Endothelial cell of umbilical vein (primary cell): Measurements from ENCODE around the gene PLCH1. TPM values are rescaled to one million over a fixed set of nuclear protein-coding genes. Genes with fewer than 3 reads are reported as not detected.

ENCODE experiments used
- BruUV-seq: library from RNA; stranded (reverse); fragments of 400-500 nt; replicated peaks from 2 replicates; lab custom pipeline; 2021; lab: Mats Ljungman, UMichigan
- CTCF ChIA-PET: fragments of 300-600, 350-600 bp; sonication (Branson Sonifier 250); formaldehyde crosslinking; loops from one replicate; lab custom pipeline; 2021; ENCODE audit warnings: antibody characterized with exemption, inconsistent platforms; lab: Charles Lee
- POLR2A ChIA-PET: fragments of 300-600, 350-600 bp; sonication (Branson Sonifier 250); formaldehyde crosslinking; loops from one replicate; lab custom pipeline; 2021; ENCODE audit warnings: antibody characterized with exemption, inconsistent platforms; lab: Charles Lee
- DNase-seq: peaks from one replicate; pipeline ENCODE4 v3.0.0-alpha.2; 2011; ENCODE audit warnings: low read depth, low spot score
- FAIRE-seq: peaks from 2 replicates; lab custom pipeline; 2011; peaks lifted over from hg19 to GRCh38; lab: Jason Lieb, UNC
- H2AFZ ChIP-seq: 2 replicates; pipeline ENCODE4 v1.6.0; 2012; ENCODE audit warnings: low read depth, low read length, control low read depth, inconsistent platforms
- H3K27ac ChIP-seq: 2 replicates; pipeline ENCODE4 v1.5.1; 2011; ENCODE audit warnings: low read depth, mild to moderate bottlenecking, control low read depth, low read length, moderate library complexity; ENCODE audit not compliant: insufficient read depth
- H3K27me3 ChIP-seq, 2 experiments: 2 replicates each; pipeline versions ENCODE4 v1.6.0 to v1.6.1; 2011; ENCODE audit warnings: low read length in 2 of 2, mixed read lengths in 1 of 2; ENCODE audit not compliant: control insufficient read depth in 2 of 2, insufficient read depth in 2 of 2
- H3K36me3 ChIP-seq, 2 experiments: 2 replicates in 1 of 2; 3 replicates in 1 of 2; pipeline ENCODE4 v1.5.1; 2011; ENCODE audit warnings: low read length in 2 of 2, mild to moderate bottlenecking in 1 of 2, moderate library complexity in 1 of 2; ENCODE audit not compliant: control insufficient read depth in 2 of 2, insufficient read depth in 2 of 2; ENCODE audit errors: extremely low read depth in 1 of 2
- H3K4me1 ChIP-seq: 3 replicates; pipeline ENCODE4 v1.5.1; 2011; ENCODE audit warnings: mild to moderate bottlenecking, low read length; ENCODE audit not compliant: control insufficient read depth, insufficient read depth; ENCODE audit errors: extremely low read depth
- H3K4me2 ChIP-seq: 2 replicates; pipeline ENCODE4 v1.6.1; 2011; ENCODE audit warnings: low read length, control low read depth, mixed read lengths; ENCODE audit not compliant: insufficient read depth
- H3K4me3 ChIP-seq, 3 experiments: fragments of 200-600 bp in 1 of 3; sonication (generic), shearing (Covaris generic) in 1 of 3; replicated peaks in 1 of 3; 2 replicates each; pipeline ENCODE4 v1.5.1; 2011 to 2016; ENCODE audit warnings: control low read depth in 3 of 3, low read length in 3 of 3, mild to moderate bottlenecking in 2 of 3, inconsistent platforms in 1 of 3, low read depth in 1 of 3, moderate library complexity in 1 of 3; ENCODE audit not compliant: insufficient read depth in 1 of 3
- H3K79me2 ChIP-seq: 2 replicates; pipeline ENCODE4 v1.6.0; 2012; ENCODE audit warnings: low read length, inconsistent platforms; ENCODE audit not compliant: control insufficient read depth, insufficient read depth
- H3K9ac ChIP-seq: replicated peaks from 2 replicates; pipeline ENCODE3; 2011; ENCODE audit warnings: low read length, control low read depth; ENCODE audit not compliant: insufficient read depth; ENCODE audit errors: extremely low read depth
- H3K9me1 ChIP-seq: replicated peaks from 3 replicates; pipeline ENCODE4 v1.6.0; 2011; ENCODE audit warnings: mild to moderate bottlenecking, low read length; ENCODE audit not compliant: control insufficient read depth, insufficient read depth; ENCODE audit errors: extremely low read depth
- H3K9me3 ChIP-seq: replicated peaks from 2 replicates; pipeline ENCODE4 v1.5.1; 2012; ENCODE audit warnings: low read length, inconsistent platforms; ENCODE audit not compliant: control insufficient read depth, insufficient read depth
- H4K20me1 ChIP-seq: replicated peaks from 2 replicates; pipeline ENCODE3; 2011; ENCODE audit warnings: mild to moderate bottlenecking, low read length; ENCODE audit not compliant: control insufficient read depth, insufficient read depth; ENCODE audit errors: extremely low read depth
- CTCF ChIP-seq, 2 donors: IDR thresholded peaks; 1 replicate in 1 of 2; 2 replicates in 1 of 2; pipeline ENCODE4 v1.5.1; 2011; ENCODE audit warnings: low read length in 2 of 2, mild to moderate bottlenecking in 2 of 2, moderate library complexity in 2 of 2, control low read depth in 1 of 2, inconsistent platforms in 1 of 2, low read depth in 1 of 2; ENCODE audit not compliant: insufficient read depth in 1 of 2; ENCODE audit errors: extremely low read depth in 1 of 2
- EZH2 ChIP-seq: IDR thresholded peaks from 2 replicates; pipeline ENCODE4 v1.6.1; 2012; ENCODE audit warnings: borderline replicate concordance, low read depth, mild to moderate bottlenecking, moderate library complexity, low read length, inconsistent platforms; ENCODE audit not compliant: severe bottlenecking
- FOS ChIP-seq: IDR thresholded peaks from 2 replicates; pipeline ENCODE4 v1.6.1; 2011; ENCODE audit warnings: mild to moderate bottlenecking, low read length, moderate library complexity, borderline replicate concordance; ENCODE audit not compliant: insufficient read depth
- GATA2 ChIP-seq: IDR thresholded peaks from 2 replicates; pipeline ENCODE4 v1.7.0; 2011; ENCODE audit warnings: low read depth, mild to moderate bottlenecking, moderate library complexity, mixed read lengths, low read length; ENCODE audit not compliant: insufficient read length, insufficient read depth
- JUN ChIP-seq: IDR thresholded peaks from 2 replicates; pipeline ENCODE4 v1.6.1; 2011; ENCODE audit warnings: borderline replicate concordance, low read depth; ENCODE audit not compliant: insufficient read length, insufficient read depth
- MAX ChIP-seq: IDR thresholded peaks from 2 replicates; pipeline ENCODE4 v1.6.1; 2011; ENCODE audit not compliant: insufficient read depth, insufficient read length
- MYC ChIP-seq: IDR thresholded peaks from one replicate; pipeline ENCODE4 v1.6.1; 2011; ENCODE audit warnings: mild to moderate bottlenecking, low read depth, low read length
- POLR2A ChIP-seq: IDR thresholded peaks from 2 replicates; pipeline ENCODE4 v1.6.1; 2012; ENCODE audit warnings: low read depth, mild to moderate bottlenecking, control low read depth, low read length
- POLR2AphosphoS5 ChIP-seq: IDR thresholded peaks from 2 replicates; pipeline ENCODE4 v1.6.1; 2012; ENCODE audit warnings: low read depth, mild to moderate bottlenecking, control low read depth, low read length, moderate library complexity; ENCODE audit not compliant: insufficient read depth
- dilution Hi-C: fragments of 300-500 bp; cut with MboI; formaldehyde crosslinking; loops from one replicate; pipeline ENCODE4 v1.15.0; 2019; ENCODE audit warnings: low sequenced_read_pairs; ENCODE audit not compliant: extremely low pct_ligation_motif_present
- intact Hi-C: fragments of 100-400 bp; cut with micrococcal nuclease; formaldehyde crosslinking; loops from one replicate; pipeline ENCODE4 v1.10.0; 2022
- polyA plus RNA-seq, 4 experiments: library from polyadenylated mRNA; depleted of rRNA in 3 of 4; stranded (reverse) in 3 of 4; unstranded in 1 of 4; fragments of >200 nt; gene quantifications; 2 replicates each; pipeline versions ENCODE4 v1.2.1 to v1.2.3, GENCODE V29; 2011 to 2012; ENCODE audit warnings: missing spikeins in 1 of 4
- total RNA-seq: library from RNA; stranded (reverse); gene quantifications from 2 replicates; pipeline ENCODE4 v1.2.3, GENCODE V29; 2021

The PLCH1 gene
- total and polyA plus RNA-seq, 2 donors (not counting 3 experiments of a cell fraction or from before 2014, with no cell fraction given): 0.03 TPM; not detected in 1

- TF ChIP-seq CTCF (IDR thresholded peaks at IDR 0.05; ENCODE audit: extremely low read depth in 1 of 2, insufficient read depth in 1 of 2, low read depth in 1 of 2, low read length in 2 of 2) (no peak), MYC (no peak), FOS (no peak), POLR2AphosphoS5 (no peak), JUN (no peak), POLR2A (no peak), GATA2 (no peak), EZH2 (no peak), MAX (no peak)
- H3K4me3 ChIP-seq: no peak overlapping the region
- POLR2A ChIA-PET: no interaction called here
- H3K27ac ChIP-seq: no peak overlapping the region
- no peaks in the 10 kb centered on the region for H4K20me1 ChIP-seq
- intact Hi-C loops (no loop called here), dilution Hi-C loops (no loop called here)
- FAIRE-seq: no peak
- H3K9me1 ChIP-seq: no peaks in the 10 kb centered on the region
- no peaks in the 10 kb centered on the region for H3K27me3 ChIP-seq
- CTCF ChIA-PET: interaction anchor here (0.8 kb wide), 1 partner anchor 93 kb away, joined by 3 read pairs; no protein-coding TSS in a partner anchor
- H3K4me1 ChIP-seq: no peaks in the 10 kb centered on the region
- no peak overlapping the region for H3K9ac ChIP-seq
- no peak overlapping the region for H3K4me2 ChIP-seq
- H3K36me3 ChIP-seq: no peaks in the 10 kb centered on the region
- no peaks in the 10 kb centered on the region for H3K9me3 ChIP-seq
- no peak for DNase-seq
- no peak overlapping the region for H2AFZ ChIP-seq
- no TSS peak for BruUV-seq
- H3K79me2 ChIP-seq: no peaks in the 10 kb centered on the region
Observed at GRCh38 chr3:155609586-155609985, 135.3 kb downstream of the PLCH1 start.
